Measurements from ENCODE around the gene CCR5.

DNA sequence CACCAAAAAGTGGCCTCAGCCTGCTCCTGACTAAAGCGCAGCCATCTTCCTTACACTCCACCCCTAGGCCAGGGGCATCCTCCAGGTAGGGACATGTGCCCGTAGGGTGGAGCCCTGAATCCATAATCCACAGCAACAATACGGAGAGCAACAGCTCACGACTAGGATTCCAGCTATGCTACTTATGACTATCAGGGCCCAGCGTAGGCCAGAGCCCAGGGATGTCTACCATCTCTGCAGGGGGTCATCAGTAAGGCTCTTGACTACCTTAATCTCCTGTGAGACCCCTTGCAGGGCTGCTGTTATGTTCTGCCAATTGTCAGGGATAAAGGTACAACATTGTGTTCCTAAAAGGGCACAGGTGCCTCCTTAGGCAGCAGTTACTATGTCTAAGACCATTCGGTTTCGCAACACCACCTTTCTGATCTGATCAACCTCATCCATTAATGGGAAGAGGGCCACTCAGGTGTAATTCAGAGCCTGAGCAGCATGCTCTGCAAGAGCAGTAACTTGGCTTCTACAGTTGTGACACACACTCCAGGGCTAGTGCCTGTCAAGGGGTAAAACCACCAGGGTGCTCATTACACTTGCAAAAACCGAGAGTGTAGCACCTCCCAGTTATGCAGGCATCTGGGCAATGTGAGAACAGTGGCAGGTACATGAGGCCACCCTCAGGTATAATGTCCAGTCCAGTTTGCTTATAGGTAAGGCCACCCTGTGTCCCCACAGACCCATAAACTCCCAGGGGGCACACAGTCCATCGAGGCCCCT, 47.3 kb downstream of the CCR5 start:
- TF ChIP-seq, protein P1, sequence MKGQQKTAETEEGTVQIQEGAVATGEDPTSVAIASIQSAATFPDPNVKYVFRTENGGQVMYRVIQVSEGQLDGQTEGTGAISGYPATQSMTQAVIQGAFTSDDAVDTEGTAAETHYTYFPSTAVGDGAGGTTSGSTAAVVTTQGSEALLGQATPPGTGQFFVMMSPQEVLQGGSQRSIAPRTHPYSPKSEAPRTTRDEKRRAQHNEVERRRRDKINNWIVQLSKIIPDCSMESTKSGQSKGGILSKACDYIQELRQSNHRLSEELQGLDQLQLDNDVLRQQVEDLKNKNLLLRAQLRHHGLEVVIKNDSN (CRISPR knock-in tag; IDR thresholded peaks at IDR 0.05) = no peak
- TF ChIP-seq HDAC2 (IDR thresholded peaks at IDR 0.05) = no peak
- TF ChIP-seq MEF2D (tag; conservative IDR thresholded peaks at IDR 0.05; ENCODE audit: low read depth) = no peak
- TF ChIP-seq SIX5 (IDR thresholded peaks at IDR 0.05; ENCODE audit: borderline replicate concordance in 1 of 2, insufficient read depth in 1 of 2, low read depth in 1 of 2, low read length in 2 of 2) = no peak
- no peak for TF ChIP-seq JUN (IDR thresholded peaks at IDR 0.05; ENCODE audit: borderline replicate concordance, low read depth, low read length)
- no peak for TF ChIP-seq JUN (CRISPR knock-in tag; IDR thresholded peaks at IDR 0.05; ENCODE audit: borderline replicate concordance)
- TF ChIP-seq NFIC (IDR thresholded peaks at IDR 0.05) = no peak
- no peak for TF ChIP-seq EWSR1 (IDR thresholded peaks at IDR 0.05; ENCODE audit: borderline replicate concordance, low read depth, partially characterized antibody)
- TF ChIP-seq RAD21 (CRISPR knock-in tag; conservative IDR thresholded peaks at IDR 0.05 in 1 of 2, IDR thresholded peaks at IDR 0.05 in 1 of 2) = no peak
- no peak for TF ChIP-seq POLR3G (IDR thresholded peaks at IDR 0.05; ENCODE audit: extremely low read depth, insufficient read length, insufficient replicate concordance)
- TF ChIP-seq, protein P2, sequence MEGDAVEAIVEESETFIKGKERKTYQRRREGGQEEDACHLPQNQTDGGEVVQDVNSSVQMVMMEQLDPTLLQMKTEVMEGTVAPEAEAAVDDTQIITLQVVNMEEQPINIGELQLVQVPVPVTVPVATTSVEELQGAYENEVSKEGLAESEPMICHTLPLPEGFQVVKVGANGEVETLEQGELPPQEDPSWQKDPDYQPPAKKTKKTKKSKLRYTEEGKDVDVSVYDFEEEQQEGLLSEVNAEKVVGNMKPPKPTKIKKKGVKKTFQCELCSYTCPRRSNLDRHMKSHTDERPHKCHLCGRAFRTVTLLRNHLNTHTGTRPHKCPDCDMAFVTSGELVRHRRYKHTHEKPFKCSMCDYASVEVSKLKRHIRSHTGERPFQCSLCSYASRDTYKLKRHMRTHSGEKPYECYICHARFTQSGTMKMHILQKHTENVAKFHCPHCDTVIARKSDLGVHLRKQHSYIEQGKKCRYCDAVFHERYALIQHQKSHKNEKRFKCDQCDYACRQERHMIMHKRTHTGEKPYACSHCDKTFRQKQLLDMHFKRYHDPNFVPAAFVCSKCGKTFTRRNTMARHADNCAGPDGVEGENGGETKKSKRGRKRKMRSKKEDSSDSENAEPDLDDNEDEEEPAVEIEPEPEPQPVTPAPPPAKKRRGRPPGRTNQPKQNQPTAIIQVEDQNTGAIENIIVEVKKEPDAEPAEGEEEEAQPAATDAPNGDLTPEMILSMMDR (IDR thresholded peaks at IDR 0.05 in 2 of 3, conservative IDR thresholded peaks at IDR 0.05 in 1 of 3; ENCODE audit: insufficient read depth in 2 of 3, low read depth in 1 of 3, low read length in 3 of 3) = no peak
- no peak for TF ChIP-seq ZNF253 (CRISPR knock-in tag; conservative IDR thresholded peaks at IDR 0.05)

All from K562 (cell line).